Neural progenitor cell (in vitro differentiated cells): Measurements from ENCODE around the gene PNMA8A. TPM values are rescaled to one million over a fixed set of nuclear protein-coding genes. Genes with fewer than 3 reads are reported as not detected.

Experiments used
- DNase-seq: peaks from one replicate; pipeline ENCODE4 v3.0.0-alpha.2; 2016; ENCODE audit warnings: low spot score
- H2AFZ ChIP-seq: fragments of 200-600 bp; sonication (generic); replicated peaks from 2 replicates; pipeline ENCODE4 v1.6.1; 2016; ENCODE audit warnings: antibody characterized with exemption
- H3F3A ChIP-seq: fragments of 200-600 bp; sonication (generic); 2 replicates; pipeline ENCODE4 v1.6.1; 2016; ENCODE audit warnings: antibody characterized with exemption, low read depth
- H3K27ac ChIP-seq: fragments of 200-600 bp; sonication (generic); 2 replicates; pipeline ENCODE4 v1.5.1; 2016; ENCODE audit warnings: mild to moderate bottlenecking
- H3K27me3 ChIP-seq: fragments of 200-600 bp; sonication (generic); 2 replicates; pipeline ENCODE4 v1.6.1; 2016; ENCODE audit warnings: mild to moderate bottlenecking, moderate library complexity
- H3K36me3 ChIP-seq: fragments of 200-600 bp; sonication (generic); 2 replicates; pipeline ENCODE4 v1.5.1; 2016
- H3K4me1 ChIP-seq: fragments of 200-600 bp; sonication (generic); 2 replicates; pipeline ENCODE4 v1.6.1; 2016; ENCODE audit warnings: mixed run types
- H3K4me2 ChIP-seq: fragments of 200-600 bp; sonication (generic); 2 replicates; pipeline ENCODE4 v1.6.1; 2016
- H3K4me3 ChIP-seq: fragments of 200-600 bp; sonication (generic); 2 replicates; pipeline ENCODE4 v1.5.1; 2016
- H3K79me2 ChIP-seq: fragments of 200-600 bp; sonication (generic); 2 replicates; pipeline ENCODE4 v1.6.1; 2016; ENCODE audit warnings: low read depth
- H3K9ac ChIP-seq: fragments of 200-600 bp; sonication (generic); 2 replicates; pipeline ENCODE4 v1.6.1; 2016
- H3K9me3 ChIP-seq: fragments of 200-600 bp; sonication (generic); 2 replicates; pipeline ENCODE4 v1.5.1; 2016; ENCODE audit warnings: low read depth
- H4K20me1 ChIP-seq: fragments of 200-600 bp; sonication (generic); 2 replicates; pipeline ENCODE4 v1.6.1; 2016; ENCODE audit warnings: low read depth
- H3K27ac Mint-ChIP-seq: 3 replicates; pipeline ENCODE4 v1.8.0; 2021; ENCODE audit warnings: mixed read lengths
- H3K27me3 Mint-ChIP-seq: 2 replicates; pipeline ENCODE4 v1.8.0; 2022; ENCODE audit warnings: low read depth, mild to moderate bottlenecking, inconsistent platforms, moderate library complexity, mixed read lengths; ENCODE audit not compliant: insufficient read depth
- H3K36me3 Mint-ChIP-seq: 3 replicates; pipeline ENCODE4 v1.8.0; 2021; ENCODE audit warnings: mixed read lengths
- H3K4me1 Mint-ChIP-seq: 3 replicates; pipeline ENCODE4 v1.8.0; 2021; ENCODE audit warnings: mixed read lengths
- H3K4me3 Mint-ChIP-seq: 3 replicates; pipeline ENCODE4 v1.8.0; 2021; ENCODE audit warnings: mild to moderate bottlenecking, moderate library complexity, mixed read lengths
- H3K9me3 Mint-ChIP-seq: 3 replicates; pipeline ENCODE4 v1.8.0; 2020; ENCODE audit warnings: mixed read lengths
- EZH2 ChIP-seq: fragments of 200-600 bp; sonication (generic); IDR thresholded peaks from 2 replicates; pipeline ENCODE4 v1.6.1; 2017; ENCODE audit warnings: antibody characterized with exemption, mild to moderate bottlenecking, moderate library complexity
- EZH2phosphoT487 ChIP-seq: fragments of 200-600 bp; sonication (generic); IDR thresholded peaks from 2 replicates; pipeline ENCODE4 v1.6.1; 2017; ENCODE audit warnings: antibody characterized with exemption
- total RNA-seq: library from RNA; depleted of rRNA; stranded (reverse); fragments of >200 nt; gene quantifications from 2 replicates; pipeline ENCODE4 v1.2.3, GENCODE V29; 2015; ENCODE audit warnings: low replicate concordance
- TF ChIP-seq, protein P1 (sequence below): fragments of 200-600 bp; sonication (generic); IDR thresholded peaks from 2 replicates; pipeline ENCODE4 v1.5.1; 2017; ENCODE audit warnings: antibody characterized with exemption, mild to moderate bottlenecking

The PNMA8A gene
- total RNA-seq, 1 donor from 2014 or later: 43.9 TPM

DNA sequence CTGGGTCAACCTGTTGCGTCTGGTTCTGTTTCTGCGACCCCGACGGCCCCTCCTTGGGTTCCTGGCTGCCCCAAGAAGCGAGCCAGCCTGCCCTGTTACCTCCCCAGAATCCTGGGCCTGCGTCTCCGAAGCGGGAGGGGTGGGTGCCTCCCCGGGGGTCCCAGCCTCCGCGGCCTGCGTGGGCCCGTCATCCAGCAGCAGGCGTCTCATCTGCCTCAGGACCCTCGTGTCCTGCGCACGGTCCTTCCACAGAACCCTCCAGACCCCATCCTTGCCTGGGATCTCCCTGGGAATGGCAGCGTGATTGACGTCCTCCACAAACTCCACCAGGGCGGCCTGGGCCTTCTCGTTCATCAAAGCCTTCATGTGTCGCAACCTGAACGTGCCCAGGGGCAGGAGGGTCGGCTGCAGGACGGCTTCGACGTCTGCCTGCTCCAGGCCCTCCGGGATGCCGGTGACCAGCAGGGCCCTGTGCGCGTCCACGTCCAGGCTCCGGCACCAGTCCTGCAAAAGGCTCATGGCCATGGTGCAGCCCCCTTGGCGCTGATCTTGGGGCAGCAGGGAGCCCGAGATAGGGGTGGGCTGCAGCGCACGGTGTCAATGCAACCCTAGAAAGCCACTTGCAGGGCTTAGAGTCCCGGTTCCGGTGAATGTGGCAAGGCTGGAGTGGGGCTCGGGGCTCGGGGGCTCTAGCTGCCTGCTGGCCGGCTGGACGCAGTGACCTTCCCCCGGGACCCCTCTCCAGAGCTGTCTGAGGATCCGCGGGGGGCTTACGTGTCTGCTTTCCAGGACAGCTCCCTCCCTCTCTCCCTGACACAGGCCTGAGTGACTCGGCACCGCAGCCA is 23.8 kb upstream of the PNMA8A start:
- peak; percentile 31 for DNase-seq
- Histone ChIP-seq H3K79me2 (no peaks in the 10 kb centered on the region), H3K27me3 (peaks cover 52% of the 10 kb centered on the region), H3K9ac (no peak overlapping the region), H3K36me3 (no peaks in the 10 kb centered on the region), H3K27ac (no peak overlapping the region), H2AFZ (no peak overlapping the region), H4K20me1 (no peaks in the 10 kb centered on the region), H3K9me3 (no peaks in the 10 kb centered on the region), H3F3A (peaks cover 4% of the 10 kb centered on the region), H3K4me2 (peak overlapping the region; percentile 80), H3K4me1 (peaks cover 20% of the 10 kb centered on the region), H3K4me3 (peak overlapping the region; percentile 47)
- TF ChIP-seq, protein P1, sequence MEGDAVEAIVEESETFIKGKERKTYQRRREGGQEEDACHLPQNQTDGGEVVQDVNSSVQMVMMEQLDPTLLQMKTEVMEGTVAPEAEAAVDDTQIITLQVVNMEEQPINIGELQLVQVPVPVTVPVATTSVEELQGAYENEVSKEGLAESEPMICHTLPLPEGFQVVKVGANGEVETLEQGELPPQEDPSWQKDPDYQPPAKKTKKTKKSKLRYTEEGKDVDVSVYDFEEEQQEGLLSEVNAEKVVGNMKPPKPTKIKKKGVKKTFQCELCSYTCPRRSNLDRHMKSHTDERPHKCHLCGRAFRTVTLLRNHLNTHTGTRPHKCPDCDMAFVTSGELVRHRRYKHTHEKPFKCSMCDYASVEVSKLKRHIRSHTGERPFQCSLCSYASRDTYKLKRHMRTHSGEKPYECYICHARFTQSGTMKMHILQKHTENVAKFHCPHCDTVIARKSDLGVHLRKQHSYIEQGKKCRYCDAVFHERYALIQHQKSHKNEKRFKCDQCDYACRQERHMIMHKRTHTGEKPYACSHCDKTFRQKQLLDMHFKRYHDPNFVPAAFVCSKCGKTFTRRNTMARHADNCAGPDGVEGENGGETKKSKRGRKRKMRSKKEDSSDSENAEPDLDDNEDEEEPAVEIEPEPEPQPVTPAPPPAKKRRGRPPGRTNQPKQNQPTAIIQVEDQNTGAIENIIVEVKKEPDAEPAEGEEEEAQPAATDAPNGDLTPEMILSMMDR: no peak
- no peak for TF ChIP-seq EZH2phosphoT487
- TF ChIP-seq EZH2: no peak
- Mint-ChIP-seq H3K4me1 (peaks cover 40% of the 10 kb centered on the region), H3K36me3 (peaks cover 5% of the 10 kb centered on the region), H3K27me3 (peaks cover 11% of the 10 kb centered on the region), H3K27ac (peak overlapping the region; percentile 60), H3K9me3 (peaks cover 4% of the 10 kb centered on the region), H3K4me3 (peak overlapping the region; percentile 77)

DNA sequence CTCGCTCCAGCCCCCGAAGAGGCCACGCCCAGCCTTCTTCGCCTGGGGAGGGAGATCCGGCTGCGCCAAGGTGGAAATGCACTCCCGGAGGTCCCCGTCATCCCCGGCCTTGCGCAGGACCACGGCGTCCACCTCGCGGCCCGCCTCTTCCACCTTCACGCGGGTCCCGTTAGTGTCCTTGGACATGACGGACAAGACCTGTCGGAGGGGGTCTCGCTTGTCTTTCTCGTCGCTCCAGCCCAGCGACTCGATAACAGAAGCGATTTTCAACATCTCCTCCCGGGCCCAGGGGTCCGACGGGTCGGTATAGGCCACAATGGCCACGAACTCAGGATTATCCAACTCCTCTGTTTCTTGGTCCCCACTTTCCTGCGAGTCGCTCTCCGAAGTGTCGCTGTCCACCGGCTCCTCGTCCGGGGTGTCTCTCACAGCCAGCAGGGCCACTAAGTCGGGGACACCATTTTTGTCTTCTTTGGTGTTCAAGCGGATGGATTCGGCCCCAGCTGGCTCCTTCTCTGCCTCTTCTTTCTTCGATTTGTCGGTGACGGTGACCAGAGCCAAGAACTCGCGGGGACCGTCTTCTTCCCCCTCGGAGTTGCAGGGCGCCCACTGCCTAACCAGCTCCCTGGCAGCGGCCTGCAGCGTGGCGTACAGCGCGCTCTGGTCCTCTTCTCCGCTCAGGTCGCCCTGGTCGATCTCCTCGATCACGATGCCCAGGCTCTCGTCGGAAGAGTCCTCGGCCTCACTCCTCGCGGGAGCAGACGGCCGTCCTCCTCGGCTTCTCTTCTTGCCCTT is 23.0 kb upstream of the PNMA8A start:
- Histone ChIP-seq H3K27ac (no peak overlapping the region), H4K20me1 (no peaks in the 10 kb centered on the region), H3K4me3 (no peak overlapping the region), H3K79me2 (no peaks in the 10 kb centered on the region), H3K4me2 (no peak overlapping the region), H3K27me3 (peaks cover 61% of the 10 kb centered on the region), H3K36me3 (no peaks in the 10 kb centered on the region), H2AFZ (no peak overlapping the region), H3F3A (peaks cover 5% of the 10 kb centered on the region), H3K4me1 (peaks cover 26% of the 10 kb centered on the region), H3K9me3 (no peaks in the 10 kb centered on the region), H3K9ac (no peak overlapping the region)
- TF ChIP-seq, protein P1: no peak
- TF ChIP-seq EZH2: no peak
- no peak for TF ChIP-seq EZH2phosphoT487
- Mint-ChIP-seq H3K27ac (peak overlapping the region; percentile 60), H3K4me3 (peak overlapping the region; percentile 66), H3K27me3 (peaks cover 16% of the 10 kb centered on the region), H3K4me1 (peaks cover 40% of the 10 kb centered on the region), H3K36me3 (peaks cover 5% of the 10 kb centered on the region), H3K9me3 (peaks cover 4% of the 10 kb centered on the region)
- DNase-seq: peak; percentile 1

DNA sequence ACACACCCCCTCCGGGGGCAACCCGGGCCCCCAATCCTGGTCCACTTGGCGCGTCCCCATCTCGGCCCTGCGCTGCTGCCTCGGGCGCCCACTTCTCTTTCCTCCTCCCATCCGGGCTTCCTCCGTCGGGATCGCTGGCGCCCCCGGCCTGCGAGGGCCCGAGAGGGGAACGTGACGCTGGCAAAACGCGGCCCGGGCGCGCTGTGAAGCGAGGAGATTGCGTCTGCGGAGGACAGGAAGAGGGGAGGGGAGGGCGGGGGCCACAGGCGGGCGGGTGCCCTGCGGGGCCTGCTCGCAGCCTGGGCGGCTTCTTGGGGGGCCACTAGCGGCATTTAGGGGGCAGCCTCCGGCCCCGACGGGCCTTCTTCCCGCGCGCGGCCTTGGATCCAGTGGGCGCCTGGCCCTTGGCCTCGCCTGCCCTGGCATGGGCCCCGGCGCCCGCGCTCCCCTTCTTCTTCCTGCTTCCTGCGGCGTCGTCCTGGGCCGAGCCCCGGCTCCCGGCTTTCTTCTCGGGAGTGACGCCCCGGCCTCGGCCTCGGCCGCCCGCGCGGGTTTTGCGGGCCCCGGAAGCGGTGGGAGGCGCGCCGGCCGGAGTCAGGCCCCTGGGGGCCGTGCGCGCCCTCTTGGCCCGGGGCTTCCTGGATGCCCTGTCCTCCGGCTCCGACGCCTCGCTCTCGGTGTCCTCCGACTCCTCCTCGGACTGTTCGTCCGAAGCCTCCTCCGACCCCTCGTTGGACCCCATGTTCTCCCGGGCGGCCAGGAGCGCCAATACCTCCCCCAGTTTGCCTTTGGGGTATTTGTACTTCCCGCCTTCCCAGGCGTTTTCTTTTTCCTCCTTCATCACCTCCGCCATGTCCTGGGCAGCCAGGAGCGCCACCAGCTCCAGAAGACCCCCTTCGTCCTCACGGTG is 22.1 kb upstream of the PNMA8A start:
- H3K9ac ChIP-seq: no peak overlapping the region
- Mint-ChIP-seq H3K4me1 (peaks cover 41% of the 10 kb centered on the region), H3K9me3 (peaks cover 4% of the 10 kb centered on the region), H3K27me3 (peaks cover 25% of the 10 kb centered on the region), H3K27ac (no peak overlapping the region), H3K4me3 (no peak overlapping the region), H3K36me3 (peaks cover 5% of the 10 kb centered on the region)
- no peak overlapping the region for H2AFZ ChIP-seq
- H3F3A ChIP-seq: peaks cover 14% of the 10 kb centered on the region
- peak overlapping the region; percentile 70 for H3K4me2 ChIP-seq
- no peak overlapping the region for H3K27ac ChIP-seq
- DNase-seq: peak; percentile 62
- H3K9me3 ChIP-seq: no peaks in the 10 kb centered on the region
- H3K4me1 ChIP-seq: peaks cover 26% of the 10 kb centered on the region
- no peaks in the 10 kb centered on the region for H3K79me2 ChIP-seq
- H3K27me3 ChIP-seq: peaks cover 69% of the 10 kb centered on the region
- no peaks in the 10 kb centered on the region for H4K20me1 ChIP-seq
- H3K36me3 ChIP-seq: no peaks in the 10 kb centered on the region
- peak; percentile 58 for TF ChIP-seq EZH2
- TF ChIP-seq, protein P1: peak; percentile 11
- peak; percentile 64 for TF ChIP-seq EZH2phosphoT487
- H3K4me3 ChIP-seq: peak overlapping the region; percentile 21
